Measurements from ENCODE around the gene NME2.

The NME2 gene

DNA sequence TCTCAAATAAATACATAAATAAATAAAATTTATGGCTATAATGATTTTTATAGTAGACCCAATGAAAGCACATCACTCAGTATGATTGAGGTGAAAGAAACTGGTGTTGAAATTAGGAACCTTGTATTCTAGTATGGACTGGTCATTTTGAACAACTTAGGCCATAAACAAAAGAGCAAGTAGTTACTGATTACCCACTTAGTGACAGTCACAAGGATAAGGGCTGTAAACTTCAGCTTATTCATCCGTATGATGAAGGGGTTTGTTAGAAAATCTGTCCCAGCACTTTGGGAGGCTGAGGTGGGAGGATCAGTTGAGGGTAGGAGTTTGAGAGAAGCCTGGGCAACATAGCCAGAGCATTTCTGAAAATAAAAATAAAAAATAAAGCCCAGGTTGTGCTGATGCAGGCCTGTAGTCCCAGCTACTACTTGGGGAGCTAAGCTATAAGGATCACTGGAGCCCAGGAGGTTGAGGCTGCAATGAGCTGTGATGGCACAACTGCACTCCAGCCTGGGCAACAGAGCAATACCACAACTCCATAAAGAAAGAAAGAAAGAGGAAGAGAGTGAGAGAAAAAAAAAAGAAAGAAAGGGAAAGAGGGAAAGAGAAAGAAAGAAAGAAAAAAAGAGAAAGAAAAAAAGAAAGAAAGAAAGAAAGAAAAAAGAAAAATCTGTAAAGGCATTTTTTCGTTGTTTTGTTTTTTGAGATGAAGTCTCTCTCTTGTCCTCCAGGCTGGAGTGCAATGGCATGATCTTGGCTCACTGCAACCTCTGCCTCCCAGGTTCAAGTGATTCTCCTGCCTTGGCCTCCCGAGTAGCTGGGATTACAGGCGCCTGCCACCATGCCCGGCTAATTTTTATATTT lies 41.3 kb upstream of the NME2 start:
- no peak overlapping the region for H3K9ac ChIP-seq (ENCODE audit: low read length)
- peaks cover 7% of the 10 kb centered on the region for H3K79me2 ChIP-seq (ENCODE audit: low read length)
- no peaks in the 10 kb centered on the region for H3K9me3 ChIP-seq (ENCODE audit: insufficient read depth, low read length)
- no peak overlapping the region for H3K4me2 ChIP-seq (ENCODE audit: low read length)
- no peak for TF ChIP-seq EZH2phosphoT487 (IDR thresholded peaks at IDR 0.05; ENCODE audit: low read depth)
- TF ChIP-seq, protein P1, sequence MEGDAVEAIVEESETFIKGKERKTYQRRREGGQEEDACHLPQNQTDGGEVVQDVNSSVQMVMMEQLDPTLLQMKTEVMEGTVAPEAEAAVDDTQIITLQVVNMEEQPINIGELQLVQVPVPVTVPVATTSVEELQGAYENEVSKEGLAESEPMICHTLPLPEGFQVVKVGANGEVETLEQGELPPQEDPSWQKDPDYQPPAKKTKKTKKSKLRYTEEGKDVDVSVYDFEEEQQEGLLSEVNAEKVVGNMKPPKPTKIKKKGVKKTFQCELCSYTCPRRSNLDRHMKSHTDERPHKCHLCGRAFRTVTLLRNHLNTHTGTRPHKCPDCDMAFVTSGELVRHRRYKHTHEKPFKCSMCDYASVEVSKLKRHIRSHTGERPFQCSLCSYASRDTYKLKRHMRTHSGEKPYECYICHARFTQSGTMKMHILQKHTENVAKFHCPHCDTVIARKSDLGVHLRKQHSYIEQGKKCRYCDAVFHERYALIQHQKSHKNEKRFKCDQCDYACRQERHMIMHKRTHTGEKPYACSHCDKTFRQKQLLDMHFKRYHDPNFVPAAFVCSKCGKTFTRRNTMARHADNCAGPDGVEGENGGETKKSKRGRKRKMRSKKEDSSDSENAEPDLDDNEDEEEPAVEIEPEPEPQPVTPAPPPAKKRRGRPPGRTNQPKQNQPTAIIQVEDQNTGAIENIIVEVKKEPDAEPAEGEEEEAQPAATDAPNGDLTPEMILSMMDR (IDR thresholded peaks at IDR 0.05; ENCODE audit: low read depth, low read length): no peak
- no peak overlapping the region for H3K4me3 ChIP-seq (ENCODE audit: low read length)
- no peaks in the 10 kb centered on the region for H3K36me3 ChIP-seq (replicated peaks; ENCODE audit: low read depth, low read length)
- H3K4me1 ChIP-seq (ENCODE audit: low read length): peaks cover 9% of the 10 kb centered on the region; the same call in 1 of the 2 replicates
- no peaks in the 10 kb centered on the region for H3K27me3 ChIP-seq (ENCODE audit: low read depth, low read length)
- no peak overlapping the region for H2AFZ ChIP-seq (ENCODE audit: low read depth, low read length)
- no peak overlapping the region for H3K27ac ChIP-seq (ENCODE audit: low read length)
- H4K20me1 ChIP-seq (ENCODE audit: insufficient read depth, low read length): peaks cover 1% of the 10 kb centered on the region; the same call in 1 of the 2 replicates

GRCh38 chr17:51128076-51128475 lies 38.1 kb upstream of the NME2 start:
- Histone ChIP-seq H3K4me3 (ENCODE audit: low read length) (no peak overlapping the region), H3K27ac (ENCODE audit: low read length) (no peak overlapping the region), H4K20me1 (ENCODE audit: insufficient read depth, low read length) (no peaks in the 10 kb centered on the region), H3K4me1 (ENCODE audit: low read length) (peaks cover 4% of the 10 kb centered on the region; the same call in 1 of the 2 replicates), H3K36me3 (replicated peaks; ENCODE audit: low read depth, low read length) (no peaks in the 10 kb centered on the region), H3K9ac (ENCODE audit: low read length) (no peak overlapping the region), H2AFZ (ENCODE audit: low read depth, low read length) (no peak overlapping the region), H3K27me3 (ENCODE audit: low read depth, low read length) (no peaks in the 10 kb centered on the region), H3K79me2 (ENCODE audit: low read length) (no peaks in the 10 kb centered on the region), H3K9me3 (ENCODE audit: insufficient read depth, low read length) (no peaks in the 10 kb centered on the region), H3K4me2 (ENCODE audit: low read length) (no peak overlapping the region)
- TF ChIP-seq, protein P1 (IDR thresholded peaks at IDR 0.05; ENCODE audit: low read depth, low read length): no peak
- no peak for TF ChIP-seq EZH2phosphoT487 (IDR thresholded peaks at IDR 0.05; ENCODE audit: low read depth)

DNA sequence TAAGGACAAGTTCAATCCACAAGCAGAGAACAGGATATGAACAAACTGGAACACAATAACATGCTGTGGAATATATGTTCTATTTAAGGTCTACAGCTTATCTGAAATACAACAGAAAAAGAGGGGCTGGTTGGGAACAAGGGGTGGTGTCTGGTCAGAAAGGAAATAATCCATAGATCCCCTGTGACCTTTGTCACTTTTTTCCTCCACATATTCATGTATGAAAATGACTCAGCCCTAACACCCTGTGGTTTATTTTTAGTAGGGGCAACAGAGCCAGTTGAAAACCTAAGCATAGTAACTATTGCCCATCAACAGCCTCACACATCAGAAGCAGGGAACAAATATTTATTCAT lies 33.3 kb upstream of the NME2 start:
- Histone ChIP-seq H3K4me1 (ENCODE audit: low read length) (peaks cover 6% of the 10 kb centered on the region; the same call in 1 of the 2 replicates), H2AFZ (ENCODE audit: low read depth, low read length) (no peak overlapping the region), H3K79me2 (ENCODE audit: low read length) (no peaks in the 10 kb centered on the region), H3K4me3 (ENCODE audit: low read length) (no peak overlapping the region), H3K36me3 (replicated peaks; ENCODE audit: low read depth, low read length) (no peaks in the 10 kb centered on the region), H3K4me2 (ENCODE audit: low read length) (no peak overlapping the region), H3K27me3 (ENCODE audit: low read depth, low read length) (no peaks in the 10 kb centered on the region), H3K27ac (ENCODE audit: low read length) (no peak overlapping the region), H3K9ac (ENCODE audit: low read length) (no peak overlapping the region), H4K20me1 (ENCODE audit: insufficient read depth, low read length) (no peaks in the 10 kb centered on the region), H3K9me3 (ENCODE audit: insufficient read depth, low read length) (no peaks in the 10 kb centered on the region)
- TF ChIP-seq, protein P1 (IDR thresholded peaks at IDR 0.05; ENCODE audit: low read depth, low read length): no peak
- TF ChIP-seq EZH2phosphoT487 (IDR thresholded peaks at IDR 0.05; ENCODE audit: low read depth): no peak

- Histone ChIP-seq H3K27ac (ENCODE audit: low read length) (no peak overlapping the region), H3K4me1 (ENCODE audit: low read length) (peaks cover 6% of the 10 kb centered on the region; the same call in 1 of the 2 replicates), H3K9ac (ENCODE audit: low read length) (no peak overlapping the region), H3K36me3 (replicated peaks; ENCODE audit: low read depth, low read length) (no peaks in the 10 kb centered on the region), H3K4me3 (ENCODE audit: low read length) (no peak overlapping the region), H4K20me1 (ENCODE audit: insufficient read depth, low read length) (no peaks in the 10 kb centered on the region), H3K79me2 (ENCODE audit: low read length) (no peaks in the 10 kb centered on the region), H3K9me3 (ENCODE audit: insufficient read depth, low read length) (no peaks in the 10 kb centered on the region), H2AFZ (ENCODE audit: low read depth, low read length) (no peak overlapping the region), H3K4me2 (ENCODE audit: low read length) (no peak overlapping the region), H3K27me3 (ENCODE audit: low read depth, low read length) (no peaks in the 10 kb centered on the region)
- no peak for TF ChIP-seq EZH2phosphoT487 (IDR thresholded peaks at IDR 0.05; ENCODE audit: low read depth)
- TF ChIP-seq, protein P1 (IDR thresholded peaks at IDR 0.05; ENCODE audit: low read depth, low read length): no peak
These were observed 32.8 kb upstream of the NME2 start for GRCh38 chr17:51133365-51133764.
